Osteoblast (primary cell): ENCODE results near the gene TYMP. TPM values are rescaled to one million over a fixed set of nuclear protein-coding genes. Genes with fewer than 3 reads are reported as not detected.

Source experiments
- DNase-seq: peaks from one replicate; pipeline ENCODE4 v3.0.0; 2011; ENCODE audit warnings: low spot score, mixed read lengths; ENCODE audit not compliant: insufficient read length; ENCODE audit errors: missing footprints
- H2AFZ ChIP-seq: 2 replicates; pipeline ENCODE4 v1.6.0; 2011; ENCODE audit warnings: mild to moderate bottlenecking, low read length
- H3K27ac ChIP-seq: 2 replicates; pipeline ENCODE4 v1.5.1; 2011; ENCODE audit warnings: mild to moderate bottlenecking, low read depth, low read length, moderate library complexity
- H3K27me3 ChIP-seq: 2 replicates; pipeline ENCODE4 v1.6.0; 2012; ENCODE audit warnings: mild to moderate bottlenecking, control low read depth, inconsistent platforms, low read length, moderate library complexity; ENCODE audit not compliant: insufficient read depth
- H3K36me3 ChIP-seq: 2 replicates; pipeline ENCODE4 v1.5.1; 2011; ENCODE audit warnings: mild to moderate bottlenecking, low read length, control low read depth, moderate library complexity; ENCODE audit not compliant: insufficient read depth
- H3K4me1 ChIP-seq: 2 replicates; pipeline ENCODE4 v1.5.1; 2011; ENCODE audit warnings: mild to moderate bottlenecking, low read length, control low read depth, moderate library complexity; ENCODE audit not compliant: insufficient read depth
- H3K4me2 ChIP-seq: 2 replicates; pipeline ENCODE4 v1.6.0; 2011; ENCODE audit warnings: mild to moderate bottlenecking, low read length; ENCODE audit not compliant: insufficient read depth
- H3K4me3 ChIP-seq: fragments of 200-600 bp; sonication (generic); 3 replicates; pipeline ENCODE4 v1.5.1; 2012; ENCODE audit warnings: mild to moderate bottlenecking, low read length, inconsistent platforms; ENCODE audit not compliant: insufficient read depth
- H3K79me2 ChIP-seq: 2 replicates; pipeline ENCODE4 v1.6.0; 2012; ENCODE audit warnings: mild to moderate bottlenecking, low read length, control low read depth, inconsistent platforms; ENCODE audit not compliant: insufficient read depth
- H3K9me3 ChIP-seq: 2 replicates; pipeline ENCODE4 v1.5.1; 2011; ENCODE audit warnings: low read depth, low read length, control low read depth
- H4K20me1 ChIP-seq: 2 replicates; pipeline ENCODE4 v1.6.0; 2012; ENCODE audit warnings: mild to moderate bottlenecking, low read length, control low read depth; ENCODE audit not compliant: insufficient read depth
- CTCF ChIP-seq: IDR thresholded peaks from 2 replicates; pipeline ENCODE4 v1.5.1; 2011; ENCODE audit warnings: mild to moderate bottlenecking, low read depth, low read length, moderate library complexity; ENCODE audit errors: extremely low read depth
- total RNA-seq: library from RNA; depleted of rRNA; stranded (reverse); fragments of >200 nt; gene quantifications from 2 replicates; pipeline ENCODE4 v1.2.3, GENCODE V29; 2012

TYMP gene
- total RNA-seq, 1 donor, result 30.0 TPM

GRCh38 chr22:50548921-50549790, 19.3 kb upstream of the TYMP start:
- H3K27me3 ChIP-seq, result peaks cover 53% of the 10 kb centered on the region
- no peak overlapping the region for H3K4me3 ChIP-seq

DNA sequence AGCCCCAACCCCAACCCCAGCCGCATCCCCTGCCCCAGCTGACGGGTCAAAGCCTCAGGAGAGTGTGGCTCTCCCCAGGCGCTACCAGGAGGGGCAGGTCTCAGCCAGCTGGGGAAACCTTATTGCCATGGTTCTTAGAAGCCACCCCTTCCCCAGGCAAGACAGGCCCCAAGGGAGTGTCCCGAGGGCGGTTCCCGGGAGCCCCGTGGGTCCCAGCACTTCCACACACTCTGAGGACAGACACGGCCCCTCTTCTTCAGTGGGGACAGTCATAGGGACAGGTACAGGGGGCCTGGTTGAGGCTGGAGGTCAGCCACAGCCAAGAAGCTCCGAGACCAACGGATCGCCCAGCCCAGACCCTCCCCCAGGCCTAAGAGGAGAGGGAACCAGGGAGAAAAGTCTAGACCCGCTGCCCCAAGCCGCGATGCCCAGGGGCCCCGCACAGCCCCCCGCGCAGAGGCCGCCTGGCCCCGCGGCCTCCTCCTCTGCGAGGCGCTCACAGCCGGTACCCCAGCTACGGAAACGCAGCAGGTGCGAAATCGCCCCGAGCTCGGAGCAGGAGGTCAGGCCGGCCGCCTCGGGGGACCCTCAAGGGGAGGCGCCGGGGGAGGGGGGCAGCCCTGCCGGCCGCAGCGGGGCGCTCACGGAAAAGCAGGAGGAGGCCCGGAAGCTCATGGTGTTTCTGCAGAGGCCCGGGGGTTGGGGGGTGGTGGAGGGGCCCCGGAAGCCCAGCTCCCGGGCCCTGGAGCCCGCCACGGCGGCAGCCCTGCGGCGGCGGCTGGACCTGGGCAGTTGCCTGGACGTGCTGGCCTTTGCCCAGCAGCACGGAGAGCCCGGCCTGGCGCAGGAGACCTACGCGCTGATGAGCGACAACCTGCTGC, 18.5 kb upstream of the TYMP start:
- Histone ChIP-seq H3K4me2 (no peak overlapping the region), H3K79me2 (no peaks in the 10 kb centered on the region), H2AFZ (no peak overlapping the region), H3K36me3 (no peaks in the 10 kb centered on the region), H3K9me3 (no peaks in the 10 kb centered on the region), H4K20me1 (no peaks in the 10 kb centered on the region), H3K27me3 (peaks cover 53% of the 10 kb centered on the region), H3K4me3 (no peak overlapping the region), H3K27ac (no peak overlapping the region), H3K4me1 (no peaks in the 10 kb centered on the region)
- no peak for TF ChIP-seq CTCF
- peak; percentile 91 for DNase-seq

More at GRCh38 chr22:50548921-50549790, 19.3 kb upstream of the TYMP start:
- no peaks in the 10 kb centered on the region for H3K36me3 ChIP-seq
- no peak for TF ChIP-seq CTCF
- peak; percentile 86 for DNase-seq
- no peaks in the 10 kb centered on the region for H3K79me2 ChIP-seq
- H3K27ac ChIP-seq, result no peak overlapping the region
- H4K20me1 ChIP-seq, result no peaks in the 10 kb centered on the region
- no peak overlapping the region for H2AFZ ChIP-seq
- no peaks in the 10 kb centered on the region for H3K4me1 ChIP-seq
- H3K4me2 ChIP-seq, result no peak overlapping the region
- H3K9me3 ChIP-seq, result no peaks in the 10 kb centered on the region

DNA sequence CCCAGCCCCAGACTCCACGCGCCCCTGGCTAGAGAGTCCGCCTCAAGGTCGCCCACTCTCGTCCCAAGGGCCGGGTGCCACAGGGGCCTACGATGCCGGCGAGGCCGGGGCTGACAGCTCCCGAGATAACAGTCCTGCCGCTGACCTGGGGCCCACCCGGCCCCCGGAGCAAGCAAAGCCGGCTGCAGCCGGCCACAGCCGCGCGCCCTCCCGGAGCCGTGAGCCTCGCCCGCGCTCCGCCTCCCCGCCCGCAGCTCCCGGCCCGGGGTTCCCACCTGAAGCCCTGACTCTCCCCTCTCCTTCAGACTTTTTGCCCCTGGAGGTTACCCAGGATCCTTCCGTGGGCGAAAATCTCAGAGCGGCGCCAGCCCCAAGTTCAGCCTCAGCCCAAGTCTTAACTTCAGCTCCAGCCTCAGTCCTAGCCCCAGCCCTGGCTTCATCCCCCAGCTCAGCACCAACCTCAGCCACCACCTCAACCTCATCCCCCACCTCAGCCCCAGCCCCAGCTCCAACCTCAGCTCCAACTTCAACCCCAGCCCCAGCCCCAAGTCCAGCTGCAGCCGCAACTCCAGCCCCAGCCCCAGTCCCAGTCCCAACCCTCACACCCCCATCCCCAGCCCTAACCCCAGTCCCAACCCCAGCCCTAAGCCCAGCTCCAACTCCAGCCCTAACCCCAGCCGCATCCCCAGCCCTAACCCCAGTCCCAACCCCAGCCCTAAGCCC, 17.6 kb upstream of the TYMP start:
- Histone ChIP-seq H3K36me3 (no peaks in the 10 kb centered on the region), H4K20me1 (no peaks in the 10 kb centered on the region), H2AFZ (no peak overlapping the region), H3K79me2 (no peaks in the 10 kb centered on the region), H3K9me3 (no peaks in the 10 kb centered on the region), H3K27me3 (peaks cover 53% of the 10 kb centered on the region), H3K4me2 (no peak overlapping the region), H3K4me1 (peaks cover under 1% of the 10 kb centered on the region), H3K27ac (no peak overlapping the region), H3K4me3 (no peak overlapping the region)
- no peak for TF ChIP-seq CTCF
- peak; percentile 79 for DNase-seq
